Measurements from ENCODE around the gene AOX1.

Gene AOX1

GRCh38 chr2:200716386-200716785 lies 130.6 kb downstream of the AOX1 start:
- DNase-seq (ENCODE audit: low read depth in 1 of 2, low spot score in 1 of 2), result no peak
- TF ChIP-seq GABPA (IDR thresholded peaks at IDR 0.05; ENCODE audit: low read depth), result no peak
- TF ChIP-seq SPI1 (IDR thresholded peaks at IDR 0.05; ENCODE audit: borderline replicate concordance, low read depth), result no peak
- no peak for TF ChIP-seq CTCF (IDR thresholded peaks at IDR 0.05; ENCODE audit: insufficient read depth, low read length)
- TF ChIP-seq REST (IDR thresholded peaks at IDR 0.05; ENCODE audit: insufficient replicate concordance, low read depth), result no peak
- no peak for TF ChIP-seq POLR2AphosphoS5 (IDR thresholded peaks at IDR 0.05; ENCODE audit: low read depth)
- H3K4me3 ChIP-seq (replicated peaks; ENCODE audit: insufficient read depth, low read length), result no peak overlapping the region
- H3K27ac ChIP-seq (replicated peaks), result no peak overlapping the region
- no peaks in the 10 kb centered on the region for H3K27me3 ChIP-seq (ENCODE audit: insufficient read depth, poor library complexity, severe bottlenecking)
